Stimulated activated memory B cell treated with anti-CD40 and anti-IgM and Interleukin-4, amounts not matched to agents 10 μg/mL and 1 μg/mL and 100 μg/mL, for 72 hours (primary cell): ENCODE measurements around the gene RDH12.
"Not testable (repeated sequence)": the region's sequence is repeated elsewhere in the genome, so short reads cannot be mapped to it uniquely, and the experiment has no call there.

Experiments used
- ATAC-seq: fragments of 150-1000 bp; cut with Tn5 transposase; 2 replicates; pipeline ENCODE4 v1.10.0; 2021
- H3K27ac Mint-ChIP-seq: one replicate; pipeline ENCODE4 v1.8.0; 2022; ENCODE audit warnings: mild to moderate bottlenecking, mixed read lengths
- H3K27me3 Mint-ChIP-seq: one replicate; pipeline ENCODE4 v1.8.0; 2022; ENCODE audit warnings: mixed read lengths
- H3K36me3 Mint-ChIP-seq: one replicate; pipeline ENCODE4 v1.8.0; 2022; ENCODE audit warnings: mixed read lengths
- H3K4me1 Mint-ChIP-seq: one replicate; pipeline ENCODE4 v1.8.0; 2022; ENCODE audit warnings: mixed read lengths
- H3K4me3 Mint-ChIP-seq: one replicate; pipeline ENCODE4 v1.8.0; 2022; ENCODE audit warnings: mild to moderate bottlenecking, moderate library complexity, mixed read lengths
- H3K9me3 Mint-ChIP-seq: one replicate; pipeline ENCODE4 v1.8.0; 2022; ENCODE audit warnings: mixed read lengths

RDH12 gene

GRCh38 chr14:67690011-67690410 is 11.7 kb upstream of the RDH12 start:
- peaks cover 18% of the 10 kb centered on the region for H3K4me1 Mint-ChIP-seq
- no peak overlapping the region for H3K27ac Mint-ChIP-seq
- no peak overlapping the region for H3K4me3 Mint-ChIP-seq
- no peak for ATAC-seq
- H3K9me3 Mint-ChIP-seq = no peaks in the 10 kb centered on the region
- peaks cover 66% of the 10 kb centered on the region for H3K36me3 Mint-ChIP-seq
- no peaks in the 10 kb centered on the region for H3K27me3 Mint-ChIP-seq

- peaks cover 10% of the 10 kb centered on the region for H3K4me1 Mint-ChIP-seq
- H3K36me3 Mint-ChIP-seq = peaks cover 21% of the 10 kb centered on the region
- H3K9me3 Mint-ChIP-seq = no peaks in the 10 kb centered on the region
- peak overlapping the region; percentile 84 for H3K27ac Mint-ChIP-seq
- H3K27me3 Mint-ChIP-seq = no peaks in the 10 kb centered on the region
- peak; percentile 92 for ATAC-seq
- peak overlapping the region; percentile 89 for H3K4me3 Mint-ChIP-seq
These were observed 6.8 kb upstream of the RDH12 start for GRCh38 chr14:67694791-67695393.

GRCh38 chr14:67695394-67695949 is 6.2 kb upstream of the RDH12 start, which contains the start of gene RDH11:
TSS of gene RDH11 (minus strand) at chr14:67695764. CDS start at chr14:67695703, 61 bp downstream.
- H3K36me3 Mint-ChIP-seq = peaks cover 15% of the 10 kb centered on the region
- H3K9me3 Mint-ChIP-seq = no peaks in the 10 kb centered on the region
- H3K4me3 Mint-ChIP-seq = peak within 1 kb of the TSS; percentile 89
- peaks cover 10% of the 10 kb centered on the region for H3K4me1 Mint-ChIP-seq
- ATAC-seq = peak; percentile 96
- H3K27ac Mint-ChIP-seq = peak within 1 kb of the TSS; percentile 84
- no peaks in the 10 kb centered on the region for H3K27me3 Mint-ChIP-seq

- Mint-ChIP-seq H3K4me3 (no peak overlapping the region), H3K27me3 (no peaks in the 10 kb centered on the region), H3K27ac (no peak overlapping the region), H3K36me3 (peaks cover 4% of the 10 kb centered on the region), H3K4me1 (peaks cover 10% of the 10 kb centered on the region), H3K9me3 (no peaks in the 10 kb centered on the region)
- no peak for ATAC-seq
These were observed 4.7 kb upstream of the RDH12 start for GRCh38 chr14:67697006-67697405.

- no peak for ATAC-seq
- no peak overlapping the region for H3K4me3 Mint-ChIP-seq
These were observed 3.5 kb upstream of the RDH12 start for GRCh38 chr14:67698179-67698578.

GRCh38 chr14:67703997-67704396 is 2.3 kb downstream of the RDH12 start:
- Mint-ChIP-seq H3K36me3 (no peaks in the 10 kb centered on the region), H3K4me1 (no peaks in the 10 kb centered on the region), H3K27ac (no peak overlapping the region), H3K9me3 (no peaks in the 10 kb centered on the region), H3K27me3 (no peaks in the 10 kb centered on the region), H3K4me3 (no peak overlapping the region)
- ATAC-seq = no peak

More at GRCh38 chr14:67698179-67698578, 3.5 kb upstream of the RDH12 start:
- Mint-ChIP-seq H3K4me1 (peaks cover 10% of the 10 kb centered on the region), H3K9me3 (no peaks in the 10 kb centered on the region), H3K36me3 (no peaks in the 10 kb centered on the region), H3K27me3 (no peaks in the 10 kb centered on the region), H3K27ac (no peak overlapping the region)

- Mint-ChIP-seq H3K4me1 (no peaks in the 10 kb centered on the region), H3K36me3 (no peaks in the 10 kb centered on the region), H3K4me3 (no peak overlapping the region), H3K9me3 (no peaks in the 10 kb centered on the region), H3K27ac (no peak overlapping the region), H3K27me3 (no peaks in the 10 kb centered on the region)
- ATAC-seq = peak; percentile 78
These were observed 2.9 kb downstream of the RDH12 start for GRCh38 chr14:67704484-67705089.

- no peak for ATAC-seq
- H3K4me1 Mint-ChIP-seq = no peaks in the 10 kb centered on the region
- H3K4me3 Mint-ChIP-seq = no peak overlapping the region
- no peaks in the 10 kb centered on the region for H3K27me3 Mint-ChIP-seq
- peaks cover 3% of the 10 kb centered on the region for H3K9me3 Mint-ChIP-seq
- H3K36me3 Mint-ChIP-seq = no peaks in the 10 kb centered on the region
- no peak overlapping the region for H3K27ac Mint-ChIP-seq
These were observed 3.5 kb downstream of the RDH12 start for GRCh38 chr14:67705211-67705610.

GRCh38 chr14:67709346-67709745 is 7.7 kb downstream of the RDH12 start:
- not testable (repeated sequence) for H3K4me1 Mint-ChIP-seq, H3K4me3 Mint-ChIP-seq, ATAC-seq, H3K27ac Mint-ChIP-seq, H3K9me3 Mint-ChIP-seq, H3K36me3 Mint-ChIP-seq, H3K27me3 Mint-ChIP-seq

- H3K27ac Mint-ChIP-seq, H3K27me3 Mint-ChIP-seq, H3K4me3 Mint-ChIP-seq, H3K36me3 Mint-ChIP-seq, ATAC-seq, H3K4me1 Mint-ChIP-seq, H3K9me3 Mint-ChIP-seq: not testable (repeated sequence)
These were observed 8.1 kb downstream of the RDH12 start for GRCh38 chr14:67709796-67710195.

- no peaks in the 10 kb centered on the region for H3K4me1 Mint-ChIP-seq
- ATAC-seq = no peak
- H3K36me3 Mint-ChIP-seq = no peaks in the 10 kb centered on the region
- H3K9me3 Mint-ChIP-seq = peaks cover 3% of the 10 kb centered on the region
- no peaks in the 10 kb centered on the region for H3K27me3 Mint-ChIP-seq
- no peak overlapping the region for H3K27ac Mint-ChIP-seq
- no peak overlapping the region for H3K4me3 Mint-ChIP-seq
These were observed 8.5 kb downstream of the RDH12 start for GRCh38 chr14:67710209-67710608.

GRCh38 chr14:67717048-67717447 is 15.4 kb downstream of the RDH12 start:
- Mint-ChIP-seq H3K4me3 (no peak overlapping the region), H3K27ac (no peak overlapping the region), H3K27me3 (peaks cover 12% of the 10 kb centered on the region), H3K36me3 (no peaks in the 10 kb centered on the region), H3K9me3 (no peaks in the 10 kb centered on the region), H3K4me1 (peaks cover 1% of the 10 kb centered on the region)
- no peak for ATAC-seq

- Mint-ChIP-seq H3K36me3 (no peaks in the 10 kb centered on the region), H3K4me1 (peaks cover 10% of the 10 kb centered on the region), H3K27me3 (peaks cover 23% of the 10 kb centered on the region), H3K27ac (no peak overlapping the region), H3K4me3 (no peak overlapping the region), H3K9me3 (no peaks in the 10 kb centered on the region)
- no peak for ATAC-seq
These were observed 16.6 kb downstream of the RDH12 start for GRCh38 chr14:67718265-67718664.

GRCh38 chr14:67719385-67719784 is 17.7 kb downstream of the RDH12 start:
- not testable (repeated sequence) for H3K36me3 Mint-ChIP-seq, ATAC-seq, H3K27ac Mint-ChIP-seq, H3K9me3 Mint-ChIP-seq, H3K4me3 Mint-ChIP-seq
- Mint-ChIP-seq H3K27me3 (peaks cover 34% of the 10 kb centered on the region), H3K4me1 (peaks cover 10% of the 10 kb centered on the region)

GRCh38 chr14:67719866-67720265 is 18.2 kb downstream of the RDH12 start:
- no peaks in the 10 kb centered on the region for H3K9me3 Mint-ChIP-seq
- no peak overlapping the region for H3K27ac Mint-ChIP-seq
- ATAC-seq = no peak
- H3K4me1 Mint-ChIP-seq = peaks cover 10% of the 10 kb centered on the region
- H3K27me3 Mint-ChIP-seq = peaks cover 38% of the 10 kb centered on the region
- H3K4me3 Mint-ChIP-seq = no peak overlapping the region
- no peaks in the 10 kb centered on the region for H3K36me3 Mint-ChIP-seq

- no peak overlapping the region for H3K4me3 Mint-ChIP-seq
- H3K36me3 Mint-ChIP-seq = no peaks in the 10 kb centered on the region
- H3K4me1 Mint-ChIP-seq = peaks cover 10% of the 10 kb centered on the region
- no peak overlapping the region for H3K27ac Mint-ChIP-seq
- H3K27me3 Mint-ChIP-seq = peaks cover 43% of the 10 kb centered on the region
- no peaks in the 10 kb centered on the region for H3K9me3 Mint-ChIP-seq
- ATAC-seq = no peak
These were observed 20.2 kb downstream of the RDH12 start for GRCh38 chr14:67721875-67722274.
